NCI-H2081 (cell line): ENCODE results near the gene PRKCZ.
A peak's percentile ranks its signal among the peaks of the same experiment; 100 is the strongest.

ENCODE experiments used
- DNase-seq, 2 experiments: peaks; one replicate each; lab custom pipeline; 2025; lab: John Stamatoyannopoulos, UW

The PRKCZ gene

DNA sequence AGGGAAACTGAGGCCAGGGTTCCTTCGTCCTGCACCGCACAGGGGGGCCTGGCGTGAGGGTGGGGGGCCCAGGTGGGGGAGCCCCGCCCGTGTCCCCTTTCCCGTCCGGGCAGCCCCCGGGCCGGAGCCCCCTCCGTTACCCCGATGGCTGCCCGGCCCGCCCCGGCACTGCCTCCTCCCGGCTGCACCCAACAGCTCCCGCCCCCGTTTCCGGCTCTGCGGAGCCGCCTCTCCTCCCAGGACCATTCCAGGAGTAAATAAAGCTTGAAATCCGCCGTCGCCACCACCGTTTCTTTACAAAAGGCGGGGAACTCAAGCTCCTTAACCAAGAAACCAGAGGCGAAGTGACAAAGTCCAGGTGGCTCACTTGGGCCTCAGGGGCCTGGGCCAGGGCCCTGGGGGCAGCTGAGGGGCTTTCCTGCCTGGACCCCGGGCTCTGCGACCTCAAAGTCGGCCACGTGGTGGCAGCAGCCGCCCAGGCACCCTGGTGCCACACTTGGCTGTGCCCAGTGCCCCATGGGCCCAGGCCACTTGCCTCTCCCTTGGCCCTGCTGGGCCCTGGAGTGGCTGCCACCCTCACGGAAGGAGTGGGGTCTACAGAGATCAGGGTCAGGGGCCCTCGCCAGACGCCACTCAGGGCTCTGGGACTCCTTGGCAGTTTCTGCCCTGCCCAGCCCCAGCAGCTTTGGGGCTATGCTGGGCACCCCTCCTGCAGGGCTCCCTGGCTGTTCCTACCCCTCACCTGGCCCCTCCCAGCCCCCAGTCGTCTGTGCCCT, 144.9 kb downstream of the PRKCZ start:
- peak; percentile 83 to 85 for DNase-seq

DNA sequence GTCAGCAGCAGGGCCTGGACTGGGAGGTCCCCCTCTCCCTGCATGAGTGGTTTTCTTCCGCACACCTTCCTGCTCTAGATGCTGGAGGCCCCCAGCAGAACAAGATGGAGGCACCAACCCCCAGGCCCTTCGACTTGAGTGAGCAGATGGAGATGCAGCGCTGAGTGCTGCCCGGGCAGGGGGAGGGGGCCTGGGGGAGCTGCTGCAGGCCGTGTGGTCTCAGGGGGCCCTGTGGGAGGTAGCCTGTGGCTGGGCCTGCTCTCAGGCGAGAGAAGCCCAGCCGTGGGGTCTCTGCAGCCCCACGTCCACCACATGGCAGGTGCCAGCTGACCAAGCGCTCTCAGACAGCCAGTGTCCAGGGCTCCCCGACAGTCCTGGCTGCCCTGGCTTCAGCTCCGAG, 145.6 kb downstream of the PRKCZ start:
- DNase-seq: no peak

GRCh38 chr1:2196901-2197638, 146.9 kb downstream of the PRKCZ start:
- no peak for DNase-seq

DNA sequence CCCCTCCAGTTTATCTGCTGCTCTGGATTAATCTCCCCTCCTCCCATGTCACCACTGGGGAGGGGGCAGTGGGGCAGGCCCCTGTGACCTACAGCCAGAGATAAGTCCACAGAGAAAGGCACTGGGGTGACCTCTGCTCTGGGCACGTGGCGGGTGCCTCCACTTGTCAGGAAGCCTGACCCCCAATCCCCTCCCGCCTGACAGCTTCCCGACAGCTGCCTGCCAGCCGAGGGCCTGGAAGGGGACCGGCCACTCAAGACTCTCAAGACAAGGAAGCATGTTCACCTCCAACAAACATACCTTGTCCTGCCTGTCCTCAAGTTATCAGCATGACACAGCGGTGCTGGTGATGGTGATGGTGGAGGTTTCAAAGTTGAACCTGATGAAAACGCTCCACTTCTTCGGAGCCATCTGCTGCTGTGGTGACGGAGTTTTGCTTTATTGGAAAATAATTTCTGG, 147.5 kb downstream of the PRKCZ start:
- DNase-seq: no peak

DNA sequence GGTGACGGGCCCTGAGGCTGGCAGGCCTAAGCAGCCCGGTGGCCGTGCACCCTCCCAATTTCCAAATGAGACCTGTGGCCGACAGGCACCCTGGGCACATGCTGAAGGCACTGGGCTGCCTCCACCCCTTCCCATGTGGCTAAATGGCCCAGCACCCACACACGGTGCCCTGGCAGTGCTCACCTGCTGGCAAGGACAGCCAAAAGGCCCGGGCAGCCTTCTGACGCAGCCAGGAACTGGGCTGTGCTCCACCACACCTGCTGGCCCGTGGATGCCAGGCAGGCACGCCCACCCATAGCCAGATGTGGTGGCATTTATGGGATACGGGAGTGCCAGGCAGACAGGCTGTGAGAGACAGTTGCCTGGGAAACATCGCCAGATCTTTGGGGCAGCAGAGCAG, 148.4 kb downstream of the PRKCZ start:
- DNase-seq: no peak

GRCh38 chr1:2199042-2199810, 149.0 kb downstream of the PRKCZ start:
- DNase-seq: peak; percentile 59 to 76

- DNase-seq: no peak
Measured at GRCh38 chr1:2200308-2200943, 150.2 kb downstream of the PRKCZ start.

DNA sequence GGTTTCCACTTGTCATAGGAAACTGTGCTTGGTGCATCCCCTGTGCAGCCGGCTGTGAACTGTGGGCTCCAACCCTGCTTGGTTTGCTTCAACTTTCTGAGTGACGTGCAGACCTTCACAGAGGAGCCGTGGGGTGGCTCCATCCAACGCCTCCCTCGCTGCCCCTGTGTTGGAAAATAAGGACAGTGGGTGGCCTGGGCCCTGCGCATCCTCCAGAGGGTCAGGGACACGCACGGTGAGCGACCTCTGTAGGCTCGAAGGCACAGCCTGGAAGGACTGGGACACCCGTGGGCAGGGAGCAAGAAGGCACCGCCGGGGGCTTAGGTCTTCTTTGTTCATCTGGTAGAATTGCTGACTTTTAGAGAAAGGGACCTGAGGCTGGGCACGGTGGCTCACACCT, 150.9 kb downstream of the PRKCZ start:
- DNase-seq: no peak

DNA sequence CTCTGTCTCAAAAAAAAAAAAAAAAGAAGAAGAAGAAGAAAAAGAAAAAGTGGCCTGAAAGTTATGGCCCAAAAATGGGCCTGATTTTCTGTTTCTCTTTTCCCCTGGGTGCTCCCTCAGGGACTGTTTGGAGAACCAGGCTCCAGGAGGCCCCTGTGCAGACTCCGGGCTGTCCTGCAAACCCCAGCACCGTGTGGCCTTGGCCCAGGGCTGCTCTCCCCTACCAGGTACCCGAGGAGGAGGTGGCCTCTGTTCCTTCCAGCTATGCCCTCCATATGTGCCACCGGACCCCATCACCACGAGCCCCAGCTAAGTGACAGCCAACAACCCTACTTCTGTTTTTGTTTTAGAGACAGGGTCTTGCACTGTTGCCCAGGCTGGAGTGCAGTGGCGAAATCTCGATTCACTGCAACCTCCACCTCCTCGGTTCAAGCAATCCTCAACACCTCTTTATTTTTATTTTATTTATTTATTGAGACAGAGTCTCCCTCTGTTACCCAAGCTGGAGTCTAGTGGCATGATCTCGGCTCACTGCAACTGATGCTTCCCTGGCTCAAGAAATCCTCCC, 151.9 kb downstream of the PRKCZ start:
- DNase-seq: no peak

DNA sequence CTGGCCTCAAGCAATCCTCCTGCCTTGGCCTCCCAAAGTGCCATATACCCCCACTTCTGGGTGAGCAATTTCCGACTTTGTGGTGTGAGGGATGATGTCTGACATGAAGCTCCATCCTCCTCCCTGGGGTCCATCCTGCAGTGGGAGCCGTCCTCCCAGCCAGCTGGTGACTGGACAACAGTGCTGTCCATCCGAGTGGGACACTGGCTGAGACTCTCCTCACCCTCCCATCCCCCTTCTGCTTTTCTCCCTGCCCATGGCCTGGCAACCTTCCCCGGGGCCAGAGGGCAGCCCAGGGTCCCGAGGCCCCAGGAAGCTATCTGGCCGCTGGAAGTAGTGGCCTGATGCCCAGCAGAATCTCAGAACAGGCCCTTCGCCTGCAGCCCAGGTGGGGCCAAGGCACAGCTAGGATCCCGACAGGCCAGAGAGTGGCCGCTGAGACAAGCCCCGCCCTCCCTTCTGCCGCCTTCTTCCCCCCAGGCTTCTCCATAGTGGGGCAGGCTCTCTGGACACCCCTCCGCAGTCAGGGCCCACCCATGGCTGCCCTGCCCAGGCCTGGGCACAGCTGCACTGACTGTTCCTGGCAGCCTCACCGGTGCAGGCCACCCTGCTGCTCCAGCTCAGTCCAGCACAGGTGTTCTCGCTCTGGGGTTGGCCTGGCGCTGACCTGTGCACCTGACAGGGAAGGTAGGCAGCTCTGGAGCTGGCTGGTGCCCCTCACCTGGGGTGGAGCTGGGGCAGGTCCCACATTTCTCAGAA, 152.8 kb downstream of the PRKCZ start:
- DNase-seq: no peak

DNA sequence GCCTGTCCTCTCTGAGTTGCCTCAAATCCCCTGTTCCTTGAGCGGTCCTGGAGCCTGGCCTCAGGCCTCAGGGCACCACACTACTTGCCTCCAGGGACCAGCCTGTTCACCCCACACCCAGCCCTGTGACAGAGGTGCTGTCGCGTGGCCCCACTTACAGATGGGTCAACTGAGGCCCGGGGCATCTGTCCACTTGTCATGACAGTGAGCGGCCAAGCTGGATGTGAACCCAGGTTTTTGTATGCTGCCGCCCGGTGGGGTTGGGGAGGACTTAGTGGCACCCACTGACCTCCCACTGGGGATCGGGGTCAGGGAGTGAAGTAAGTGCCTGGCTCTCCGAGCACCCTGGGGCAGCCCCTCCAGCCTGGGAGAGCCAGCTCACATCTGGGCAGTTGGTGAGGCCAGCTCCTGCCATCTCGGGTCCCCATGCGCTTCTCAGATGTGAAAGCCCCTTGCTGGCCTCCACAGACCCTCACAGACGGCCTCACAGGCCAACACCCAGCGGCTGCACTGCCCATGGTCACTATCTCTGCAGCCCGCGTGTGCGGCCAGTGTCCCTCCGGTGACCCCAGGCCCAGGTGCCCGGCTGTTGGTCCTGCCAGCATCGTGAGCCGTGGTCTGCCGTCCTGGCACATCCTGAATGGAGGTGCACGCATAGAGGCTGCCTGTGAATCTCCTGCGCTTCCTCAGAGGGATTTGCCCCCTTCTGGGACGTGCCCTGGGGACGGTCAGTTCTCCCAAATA, 153.6 kb downstream of the PRKCZ start:
- DNase-seq: no peak

- peak; percentile 53 to 83 for DNase-seq
Measured at GRCh38 chr1:2204415-2205190, 154.4 kb downstream of the PRKCZ start.

- DNase-seq: peak; percentile 75 to 89
Measured at GRCh38 chr1:2205191-2205952, 155.2 kb downstream of the PRKCZ start.

GRCh38 chr1:2206813-2207487, 156.7 kb downstream of the PRKCZ start:
- no peak for DNase-seq

- DNase-seq: no peak
Measured at GRCh38 chr1:2208309-2209239, 158.4 kb downstream of the PRKCZ start.

GRCh38 chr1:2209400-2210083, 159.3 kb downstream of the PRKCZ start:
- DNase-seq: no peak
